Brain microvascular endothelial cell (primary cell): ENCODE data around the gene GLIPR2.

Experiments used
- DNase-seq: peaks from one replicate; pipeline ENCODE4 v3.0.0-alpha.2; 2020
- H3K27ac ChIP-seq: fragments of 250-450 bp; sonication (Bioruptor Pico); 2 replicates; pipeline ENCODE4 v1.5.1; 2020; ENCODE audit warnings: mild to moderate bottlenecking, moderate library complexity
- H3K27me3 ChIP-seq: fragments of 250-450 bp; sonication (Bioruptor Pico); replicated peaks from 2 replicates; pipeline ENCODE4 v1.5.1; 2020; ENCODE audit warnings: mild to moderate bottlenecking
- H3K36me3 ChIP-seq: fragments of 250-450 bp; sonication (Bioruptor Pico); replicated peaks from 2 replicates; pipeline ENCODE4 v1.5.1; 2020; ENCODE audit warnings: mild to moderate bottlenecking
- H3K4me3 ChIP-seq: 2 replicates; pipeline ENCODE4 v1.5.1; 2011; ENCODE audit warnings: low read depth, mild to moderate bottlenecking, control low read depth, low read length, moderate library complexity
- CTCF ChIP-seq: IDR thresholded peaks from 2 replicates; pipeline ENCODE4 v1.5.1; 2011; ENCODE audit warnings: low read depth, mild to moderate bottlenecking, moderate library complexity, low read length, control low read depth, inconsistent platforms; ENCODE audit errors: missing control alignments
- in situ Hi-C: cut with HindIII; loops from 2 replicates; pipeline ENCODE4 v1.10.0; 2017; ENCODE audit warnings: low sequenced_read_pairs, low pct_ligation_motif_present

GLIPR2 gene

GRCh38 chr9:36102742-36103495 is 33.6 kb upstream of the GLIPR2 start:
- in situ Hi-C loops: no loop called here
- peak; percentile 79 for DNase-seq
- TF ChIP-seq CTCF: peak; percentile 84
- Histone ChIP-seq H3K4me3 (no peak overlapping the region), H3K27me3 (no peaks in the 10 kb centered on the region), H3K36me3 (no peaks in the 10 kb centered on the region), H3K27ac (peak overlapping the region; percentile 86)

- no peak for DNase-seq
- H3K27ac ChIP-seq: no peak overlapping the region
- in situ Hi-C loops: no loop called here
- peaks cover 2% of the 10 kb centered on the region for H3K36me3 ChIP-seq
- H3K4me3 ChIP-seq: no peak overlapping the region
- TF ChIP-seq CTCF: no peak
- no peaks in the 10 kb centered on the region for H3K27me3 ChIP-seq
These were observed 27.5 kb upstream of the GLIPR2 start for GRCh38 chr9:36109071-36109470.

- no peak for DNase-seq
- Histone ChIP-seq H3K27me3 (no peaks in the 10 kb centered on the region), H3K36me3 (peaks cover 2% of the 10 kb centered on the region), H3K4me3 (no peak overlapping the region), H3K27ac (no peak overlapping the region)
- in situ Hi-C loops: no loop called here
- TF ChIP-seq CTCF: peak; percentile 36
These were observed 26.1 kb upstream of the GLIPR2 start for GRCh38 chr9:36110434-36110833.

GRCh38 chr9:36112516-36112915 is 24.0 kb upstream of the GLIPR2 start:
- H3K27ac ChIP-seq: no peak overlapping the region
- H3K36me3 ChIP-seq: peaks cover 9% of the 10 kb centered on the region
- TF ChIP-seq CTCF: no peak
- in situ Hi-C loops: no loop called here
- DNase-seq: no peak
- H3K4me3 ChIP-seq: no peak overlapping the region
- no peaks in the 10 kb centered on the region for H3K27me3 ChIP-seq

- Histone ChIP-seq H3K36me3 (peaks cover 9% of the 10 kb centered on the region), H3K4me3 (no peak overlapping the region), H3K27me3 (no peaks in the 10 kb centered on the region), H3K27ac (no peak overlapping the region)
- TF ChIP-seq CTCF: no peak
- DNase-seq: no peak
- in situ Hi-C loops: no loop called here
These were observed 22.5 kb upstream of the GLIPR2 start for GRCh38 chr9:36113999-36114398.

- H3K4me3 ChIP-seq: no peak overlapping the region
- H3K27me3 ChIP-seq: no peaks in the 10 kb centered on the region
- no peak for TF ChIP-seq CTCF
- no peak for DNase-seq
- peaks cover 14% of the 10 kb centered on the region for H3K36me3 ChIP-seq
- no peak overlapping the region for H3K27ac ChIP-seq
- in situ Hi-C loops: no loop called here
These were observed 19.9 kb upstream of the GLIPR2 start for GRCh38 chr9:36116593-36116992.
